Panc1 (cell line): ENCODE results near the gene GJC2.

Experiments used
- CTCF ChIP-seq: fragments of 450-650 bp; IDR thresholded peaks from 2 replicates; pipeline ENCODE4 v1.5.1; 2017; ENCODE audit warnings: mild to moderate bottlenecking
- SIN3A ChIP-seq: IDR thresholded peaks from 2 replicates; pipeline ENCODE4 v1.6.1; 2012; ENCODE audit warnings: low read depth, mild to moderate bottlenecking, low read length, moderate library complexity, borderline replicate concordance; ENCODE audit not compliant: insufficient read depth
- TCF7L2 ChIP-seq: IDR thresholded peaks from 2 replicates; pipeline ENCODE4 v1.6.1; 2011; ENCODE audit warnings: mild to moderate bottlenecking, low read depth, low read length, inconsistent platforms

DNA sequence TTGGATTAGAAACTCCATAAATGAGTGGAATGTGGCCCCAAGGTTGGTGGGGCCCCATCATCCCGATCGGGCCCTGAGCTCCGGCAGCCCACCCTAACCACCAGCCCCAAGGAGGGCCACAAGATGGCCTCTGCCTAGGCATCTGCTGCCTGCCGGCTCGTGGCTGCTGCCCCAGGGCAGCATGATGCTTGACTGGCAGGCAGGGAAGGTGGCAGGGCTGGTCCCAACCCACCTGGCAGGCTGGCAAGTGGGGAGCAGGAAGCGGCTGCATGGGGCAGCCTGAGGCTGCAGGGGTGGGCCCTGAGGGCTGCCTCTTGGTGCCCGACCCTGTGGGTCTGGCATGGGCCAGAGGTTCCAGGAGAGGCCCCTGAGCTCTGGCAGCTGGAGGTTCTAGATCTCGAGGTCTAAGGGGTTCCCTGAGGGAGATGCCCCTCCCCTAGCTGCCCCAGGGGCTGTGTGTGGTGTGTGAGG lies 760 bp upstream of the GJC2 start:
- TF ChIP-seq CTCF = no peak
- TF ChIP-seq TCF7L2 = no peak
- no peak for TF ChIP-seq SIN3A
